SJSA1 (cell line): ENCODE measurements around the gene SUMO4. TPM values are rescaled to one million over a fixed set of nuclear protein-coding genes. Genes with fewer than 3 reads are reported as not detected.
"Not testable (repeated sequence)": the region's sequence is repeated elsewhere in the genome, so short reads cannot be mapped to it uniquely, and the experiment has no call there.

ENCODE experiments used
- DNase-seq, 2 experiments: peaks; one replicate each; pipeline ENCODE4 v3.0.0-alpha.2; 2015 to 2020; ENCODE audit warnings: low spot score in 2 of 2, low read depth in 1 of 2
- H3K27ac ChIP-seq: fragments of 250-450 bp; sonication (Bioruptor Pico); 2 replicates; pipeline ENCODE4 v1.5.1; 2020; ENCODE audit warnings: mild to moderate bottlenecking, moderate library complexity
- H3K27me3 ChIP-seq: fragments of 250-450 bp; sonication (Bioruptor Pico); replicated peaks from 2 replicates; pipeline ENCODE4 v1.5.1; 2020; ENCODE audit warnings: mild to moderate bottlenecking, moderate library complexity
- H3K36me3 ChIP-seq: fragments of 250-450 bp; sonication (Bioruptor Pico); 2 replicates; pipeline ENCODE4 v1.5.1; 2020; ENCODE audit warnings: mild to moderate bottlenecking
- H3K4me1 ChIP-seq: fragments of 250-450 bp; sonication (Bioruptor Pico); replicated peaks from 2 replicates; pipeline ENCODE4 v1.6.1; 2021; ENCODE audit warnings: mild to moderate bottlenecking
- H3K4me3 ChIP-seq: fragments of 250-450 bp; sonication (Bioruptor Pico); 2 replicates; pipeline ENCODE4 v1.5.1; 2020; ENCODE audit warnings: mild to moderate bottlenecking
- H3K9me3 ChIP-seq: fragments of 250-450 bp; sonication (Bioruptor Pico); replicated peaks from 2 replicates; pipeline ENCODE4 v1.5.1; 2020; ENCODE audit warnings: mild to moderate bottlenecking
- total RNA-seq: library from RNA; depleted of rRNA; stranded (reverse); fragments of >200 nt; shearing (Covaris generic); gene quantifications from 2 replicates; pipeline ENCODE4 v1.2.3, GENCODE V29; 2014; rRNA removed

Gene SUMO4
- total RNA-seq, 1 experiment from 2014 or later = 1.8 TPM

GRCh38 chr6:149444360-149445094 is 44.5 kb downstream of the SUMO4 start:
- H3K4me3 ChIP-seq, H3K27ac ChIP-seq, DNase-seq, H3K4me1 ChIP-seq, H3K9me3 ChIP-seq, H3K27me3 ChIP-seq, H3K36me3 ChIP-seq: not testable (repeated sequence)

GRCh38 chr6:149445095-149445466 is 45.0 kb downstream of the SUMO4 start:
- Histone ChIP-seq H3K4me1 (peaks cover 3% of the 10 kb centered on the region; the same call in 1 of the 2 replicates), H3K4me3 (no peak overlapping the region), H3K27ac (no peak overlapping the region), H3K36me3 (no peaks in the 10 kb centered on the region), H3K27me3 (no peaks in the 10 kb centered on the region), H3K9me3 (0 out of 2 replicates have a peak, but pooled peaks cover 2% of the 10 kb centered on the region)
- no peak for DNase-seq

- H3K27ac ChIP-seq = no peak overlapping the region
- no peak overlapping the region for H3K4me3 ChIP-seq
- H3K36me3 ChIP-seq = no peaks in the 10 kb centered on the region
- no peak for DNase-seq
- 0 out of 2 replicates have a peak, but pooled peaks cover 2% of the 10 kb centered on the region for H3K9me3 ChIP-seq
- H3K4me1 ChIP-seq = peaks cover 3% of the 10 kb centered on the region; the same call in 1 of the 2 replicates
- no peaks in the 10 kb centered on the region for H3K27me3 ChIP-seq
These were observed 45.5 kb downstream of the SUMO4 start for GRCh38 chr6:149445573-149445972.

- 0 out of 2 replicates have a peak, but pooled peaks cover 2% of the 10 kb centered on the region for H3K9me3 ChIP-seq
- no peaks in the 10 kb centered on the region for H3K27me3 ChIP-seq
- no peak overlapping the region for H3K4me3 ChIP-seq
- no peak overlapping the region for H3K27ac ChIP-seq
- no peak for DNase-seq
- H3K36me3 ChIP-seq = no peaks in the 10 kb centered on the region
- peaks cover 3% of the 10 kb centered on the region; the same call in 1 of the 2 replicates for H3K4me1 ChIP-seq
These were observed 46.8 kb downstream of the SUMO4 start for GRCh38 chr6:149446791-149447376.

- Histone ChIP-seq H3K9me3 (0 out of 2 replicates have a peak, but pooled peaks cover 2% of the 10 kb centered on the region), H3K36me3 (no peaks in the 10 kb centered on the region), H3K4me3 (no peak overlapping the region), H3K27ac (no peak overlapping the region), H3K27me3 (no peaks in the 10 kb centered on the region), H3K4me1 (peaks cover 6% of the 10 kb centered on the region)
- no peak for DNase-seq
These were observed 48.9 kb downstream of the SUMO4 start for GRCh38 chr6:149448821-149449453.

GRCh38 chr6:149449831-149450678 is 50.0 kb downstream of the SUMO4 start:
- H3K9me3 ChIP-seq = no peaks in the 10 kb centered on the region
- DNase-seq = no peak
- no peak overlapping the region for H3K4me3 ChIP-seq
- H3K36me3 ChIP-seq = no peaks in the 10 kb centered on the region
- no peak overlapping the region for H3K27ac ChIP-seq
- H3K4me1 ChIP-seq = peaks cover 17% of the 10 kb centered on the region
- H3K27me3 ChIP-seq = no peaks in the 10 kb centered on the region

Other genes with a start within 250 kb of the SUMO4 start
- gene TAB2, start 82.5 kb upstream of the SUMO4 start, total RNA-seq = 36.0 and 48.5 TPM in 2 replicates
- gene ZC3H12D, start 84.8 kb downstream of the SUMO4 start, total RNA-seq = not detected in 2 replicates
- gene PPIL4, start 145.8 kb downstream of the SUMO4 start, total RNA-seq = 37.0 and 43.9 TPM in 2 replicates
- gene GINM1, start 166.1 kb downstream of the SUMO4 start, total RNA-seq = 52.4 and 56.4 TPM in 2 replicates
- 32.6 and 38.2 TPM in 2 replicates for gene KATNA1, start 248.5 kb downstream of the SUMO4 start, total RNA-seq